Endothelial cell of umbilical vein (primary cell): ENCODE results near the gene TMEM214. TPM values are rescaled to one million over a fixed set of nuclear protein-coding genes. Genes with fewer than 3 reads are reported as not detected.

ENCODE experiments used
- BruUV-seq: library from RNA; stranded (reverse); fragments of 400-500 nt; replicated peaks from 2 replicates; lab custom pipeline; 2021; lab: Mats Ljungman, UMichigan
- CTCF ChIA-PET: fragments of 300-600, 350-600 bp; sonication (Branson Sonifier 250); formaldehyde crosslinking; loops from one replicate; lab custom pipeline; 2021; ENCODE audit warnings: antibody characterized with exemption, inconsistent platforms; lab: Charles Lee
- POLR2A ChIA-PET: fragments of 300-600, 350-600 bp; sonication (Branson Sonifier 250); formaldehyde crosslinking; loops from one replicate; lab custom pipeline; 2021; ENCODE audit warnings: antibody characterized with exemption, inconsistent platforms; lab: Charles Lee
- DNase-seq: peaks from one replicate; pipeline ENCODE4 v3.0.0-alpha.2; 2011; ENCODE audit warnings: low read depth, low spot score
- FAIRE-seq: peaks from 2 replicates; lab custom pipeline; 2011; peaks lifted over from hg19 to GRCh38; lab: Jason Lieb, UNC
- H2AFZ ChIP-seq: 2 replicates; pipeline ENCODE4 v1.6.0; 2012; ENCODE audit warnings: low read depth, low read length, control low read depth, inconsistent platforms
- H3K27ac ChIP-seq: 2 replicates; pipeline ENCODE4 v1.5.1; 2011; ENCODE audit warnings: low read depth, mild to moderate bottlenecking, control low read depth, low read length, moderate library complexity; ENCODE audit not compliant: insufficient read depth
- H3K27me3 ChIP-seq, 2 experiments: 2 replicates each; pipeline versions ENCODE4 v1.6.0 to v1.6.1; 2011; ENCODE audit warnings: low read length in 2 of 2, mixed read lengths in 1 of 2; ENCODE audit not compliant: control insufficient read depth in 2 of 2, insufficient read depth in 2 of 2
- H3K36me3 ChIP-seq, 2 experiments: 2 replicates in 1 of 2; 3 replicates in 1 of 2; pipeline ENCODE4 v1.5.1; 2011; ENCODE audit warnings: low read length in 2 of 2, mild to moderate bottlenecking in 1 of 2, moderate library complexity in 1 of 2; ENCODE audit not compliant: control insufficient read depth in 2 of 2, insufficient read depth in 2 of 2; ENCODE audit errors: extremely low read depth in 1 of 2
- H3K4me1 ChIP-seq: 3 replicates; pipeline ENCODE4 v1.5.1; 2011; ENCODE audit warnings: mild to moderate bottlenecking, low read length; ENCODE audit not compliant: control insufficient read depth, insufficient read depth; ENCODE audit errors: extremely low read depth
- H3K4me2 ChIP-seq: 2 replicates; pipeline ENCODE4 v1.6.1; 2011; ENCODE audit warnings: low read length, control low read depth, mixed read lengths; ENCODE audit not compliant: insufficient read depth
- H3K4me3 ChIP-seq, 3 experiments: fragments of 200-600 bp in 1 of 3; sonication (generic), shearing (Covaris generic) in 1 of 3; replicated peaks in 1 of 3; 2 replicates each; pipeline ENCODE4 v1.5.1; 2011 to 2016; ENCODE audit warnings: control low read depth in 3 of 3, low read length in 3 of 3, mild to moderate bottlenecking in 2 of 3, inconsistent platforms in 1 of 3, low read depth in 1 of 3, moderate library complexity in 1 of 3; ENCODE audit not compliant: insufficient read depth in 1 of 3
- H3K79me2 ChIP-seq: 2 replicates; pipeline ENCODE4 v1.6.0; 2012; ENCODE audit warnings: low read length, inconsistent platforms; ENCODE audit not compliant: control insufficient read depth, insufficient read depth
- H3K9ac ChIP-seq: replicated peaks from 2 replicates; pipeline ENCODE3; 2011; ENCODE audit warnings: low read length, control low read depth; ENCODE audit not compliant: insufficient read depth; ENCODE audit errors: extremely low read depth
- H3K9me1 ChIP-seq: replicated peaks from 3 replicates; pipeline ENCODE4 v1.6.0; 2011; ENCODE audit warnings: mild to moderate bottlenecking, low read length; ENCODE audit not compliant: control insufficient read depth, insufficient read depth; ENCODE audit errors: extremely low read depth
- H3K9me3 ChIP-seq: replicated peaks from 2 replicates; pipeline ENCODE4 v1.5.1; 2012; ENCODE audit warnings: low read length, inconsistent platforms; ENCODE audit not compliant: control insufficient read depth, insufficient read depth
- H4K20me1 ChIP-seq: replicated peaks from 2 replicates; pipeline ENCODE3; 2011; ENCODE audit warnings: mild to moderate bottlenecking, low read length; ENCODE audit not compliant: control insufficient read depth, insufficient read depth; ENCODE audit errors: extremely low read depth
- EZH2 ChIP-seq: IDR thresholded peaks from 2 replicates; pipeline ENCODE4 v1.6.1; 2012; ENCODE audit warnings: borderline replicate concordance, low read depth, mild to moderate bottlenecking, moderate library complexity, low read length, inconsistent platforms; ENCODE audit not compliant: severe bottlenecking
- FOS ChIP-seq: IDR thresholded peaks from 2 replicates; pipeline ENCODE4 v1.6.1; 2011; ENCODE audit warnings: mild to moderate bottlenecking, low read length, moderate library complexity, borderline replicate concordance; ENCODE audit not compliant: insufficient read depth
- GATA2 ChIP-seq: IDR thresholded peaks from 2 replicates; pipeline ENCODE4 v1.7.0; 2011; ENCODE audit warnings: low read depth, mild to moderate bottlenecking, moderate library complexity, mixed read lengths, low read length; ENCODE audit not compliant: insufficient read length, insufficient read depth
- JUN ChIP-seq: IDR thresholded peaks from 2 replicates; pipeline ENCODE4 v1.6.1; 2011; ENCODE audit warnings: borderline replicate concordance, low read depth; ENCODE audit not compliant: insufficient read length, insufficient read depth
- MAX ChIP-seq: IDR thresholded peaks from 2 replicates; pipeline ENCODE4 v1.6.1; 2011; ENCODE audit not compliant: insufficient read depth, insufficient read length
- MYC ChIP-seq: IDR thresholded peaks from one replicate; pipeline ENCODE4 v1.6.1; 2011; ENCODE audit warnings: mild to moderate bottlenecking, low read depth, low read length
- POLR2A ChIP-seq: IDR thresholded peaks from 2 replicates; pipeline ENCODE4 v1.6.1; 2012; ENCODE audit warnings: low read depth, mild to moderate bottlenecking, control low read depth, low read length
- POLR2AphosphoS5 ChIP-seq: IDR thresholded peaks from 2 replicates; pipeline ENCODE4 v1.6.1; 2012; ENCODE audit warnings: low read depth, mild to moderate bottlenecking, control low read depth, low read length, moderate library complexity; ENCODE audit not compliant: insufficient read depth
- dilution Hi-C: fragments of 300-500 bp; cut with MboI; formaldehyde crosslinking; loops from one replicate; pipeline ENCODE4 v1.15.0; 2019; ENCODE audit warnings: low sequenced_read_pairs; ENCODE audit not compliant: extremely low pct_ligation_motif_present
- intact Hi-C: fragments of 100-400 bp; cut with micrococcal nuclease; formaldehyde crosslinking; loops from one replicate; pipeline ENCODE4 v1.10.0; 2022
- polyA plus RNA-seq, 4 experiments: library from polyadenylated mRNA; depleted of rRNA in 3 of 4; stranded (reverse) in 3 of 4; unstranded in 1 of 4; fragments of >200 nt; gene quantifications; 2 replicates each; pipeline versions ENCODE4 v1.2.1 to v1.2.3, GENCODE V29; 2011 to 2012; ENCODE audit warnings: missing spikeins in 1 of 4
- total RNA-seq: library from RNA; stranded (reverse); gene quantifications from 2 replicates; pipeline ENCODE4 v1.2.3, GENCODE V29; 2021
- TF ChIP-seq, protein P1 (sequence below), 2 donors: IDR thresholded peaks; 1 replicate in 1 of 2; 2 replicates in 1 of 2; pipeline ENCODE4 v1.5.1; 2011; ENCODE audit warnings: low read length in 2 of 2, mild to moderate bottlenecking in 2 of 2, moderate library complexity in 2 of 2, control low read depth in 1 of 2, inconsistent platforms in 1 of 2, low read depth in 1 of 2; ENCODE audit not compliant: insufficient read depth in 1 of 2; ENCODE audit errors: extremely low read depth in 1 of 2

Gene TMEM214
- total and polyA plus RNA-seq, 2 donors (not counting 3 experiments of a cell fraction or from before 2014, with no cell fraction given) = 109 to 163 TPM

GRCh38 chr2:27013738-27014137 lies 19.0 kb upstream of the TMEM214 start:
- FAIRE-seq = no peak
- H2AFZ ChIP-seq = no peak overlapping the region
- H3K9me1 ChIP-seq = no peaks in the 10 kb centered on the region
- no peak overlapping the region for H3K4me3 ChIP-seq
- H3K27me3 ChIP-seq = no peaks in the 10 kb centered on the region
- H3K4me1 ChIP-seq = peaks cover 14% of the 10 kb centered on the region
- ChIA-PET POLR2A (no interaction called here), CTCF (interaction anchor here (4.9 kb wide), 1 partner anchor 51 kb away, joined by 46 read pairs; no protein-coding TSS in a partner anchor)
- dilution Hi-C loops = no loop called here
- H3K9ac ChIP-seq = no peak overlapping the region
- intact Hi-C loops = no loop called here
- DNase-seq = no peak
- no peaks in the 10 kb centered on the region for H4K20me1 ChIP-seq
- no peak overlapping the region for H3K4me2 ChIP-seq
- no peaks in the 10 kb centered on the region for H3K36me3 ChIP-seq
- no peaks in the 10 kb centered on the region for H3K79me2 ChIP-seq
- no TSS peak for BruUV-seq
- no peaks in the 10 kb centered on the region for H3K9me3 ChIP-seq
- H3K27ac ChIP-seq = no peak overlapping the region
- TF ChIP-seq, protein P1, sequence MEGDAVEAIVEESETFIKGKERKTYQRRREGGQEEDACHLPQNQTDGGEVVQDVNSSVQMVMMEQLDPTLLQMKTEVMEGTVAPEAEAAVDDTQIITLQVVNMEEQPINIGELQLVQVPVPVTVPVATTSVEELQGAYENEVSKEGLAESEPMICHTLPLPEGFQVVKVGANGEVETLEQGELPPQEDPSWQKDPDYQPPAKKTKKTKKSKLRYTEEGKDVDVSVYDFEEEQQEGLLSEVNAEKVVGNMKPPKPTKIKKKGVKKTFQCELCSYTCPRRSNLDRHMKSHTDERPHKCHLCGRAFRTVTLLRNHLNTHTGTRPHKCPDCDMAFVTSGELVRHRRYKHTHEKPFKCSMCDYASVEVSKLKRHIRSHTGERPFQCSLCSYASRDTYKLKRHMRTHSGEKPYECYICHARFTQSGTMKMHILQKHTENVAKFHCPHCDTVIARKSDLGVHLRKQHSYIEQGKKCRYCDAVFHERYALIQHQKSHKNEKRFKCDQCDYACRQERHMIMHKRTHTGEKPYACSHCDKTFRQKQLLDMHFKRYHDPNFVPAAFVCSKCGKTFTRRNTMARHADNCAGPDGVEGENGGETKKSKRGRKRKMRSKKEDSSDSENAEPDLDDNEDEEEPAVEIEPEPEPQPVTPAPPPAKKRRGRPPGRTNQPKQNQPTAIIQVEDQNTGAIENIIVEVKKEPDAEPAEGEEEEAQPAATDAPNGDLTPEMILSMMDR (IDR thresholded peaks at IDR 0.05; ENCODE audit: extremely low read depth in 1 of 2, insufficient read depth in 1 of 2, low read depth in 1 of 2, low read length in 2 of 2) = no peak
- TF ChIP-seq MAX = no peak
- no peak for TF ChIP-seq POLR2AphosphoS5
- no peak for TF ChIP-seq POLR2A
- no peak for TF ChIP-seq EZH2
- TF ChIP-seq GATA2 = no peak
- TF ChIP-seq FOS = no peak
- no peak for TF ChIP-seq MYC
- no peak for TF ChIP-seq JUN
